ENCODE results near the gene ZRANB3. TPM values are rescaled to one million over a fixed set of nuclear protein-coding genes. Genes with fewer than 3 reads are reported as not detected.

Gene ZRANB3
- polyA plus RNA-seq, 4 donors, result 0.81 to 3.6 (median 3.0) TPM; not detected in 1

DNA sequence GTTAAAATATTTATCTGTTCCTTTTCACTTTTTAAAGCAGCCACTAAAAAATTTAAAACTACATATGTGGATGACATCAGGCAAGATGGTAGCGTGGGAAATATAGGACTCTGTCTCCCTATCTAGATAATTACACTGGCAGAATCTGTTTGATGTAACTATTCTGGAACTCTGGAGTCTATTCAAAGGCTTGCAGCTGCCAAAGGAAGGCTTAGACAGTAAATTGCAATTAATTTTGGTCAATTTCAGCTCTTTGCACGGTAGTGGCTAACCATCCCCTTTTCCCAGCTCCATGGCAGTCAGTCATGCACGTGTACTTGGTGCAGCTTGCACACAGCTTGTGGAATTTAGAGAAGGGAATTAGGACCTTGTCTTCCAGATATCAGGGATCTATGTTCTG, 343.7 kb downstream of the ZRANB3 start:
- peaks cover 0 to 4% (median 2%) of the 10 kb centered on the region in 3 donors for H3K36me3 ChIP-seq (ENCODE audit: control insufficient read depth in 3 of 3, insufficient read depth in 2 of 3, low read depth in 1 of 3, low read length in 3 of 3)
- no peak overlapping the region for H3K27ac ChIP-seq (ENCODE audit: low read depth in 1 of 3, low read length in 2 of 3)
- 77 to 96% (median 94%) methylated on average over 3 of the region's 3 CpGs for whole genome bisulfite sequencing, 3 donors
- DNase-seq (no peak), FAIRE-seq (no peak)
- H3K27me3 ChIP-seq (ENCODE audit: control insufficient read depth in 3 of 3, insufficient read depth in 3 of 3, low read length in 3 of 3), result no peaks in the 10 kb centered on the region
- H3K4me1 ChIP-seq (ENCODE audit: control insufficient read depth in 3 of 3, insufficient read depth in 2 of 3, low read depth in 1 of 3, low read length in 2 of 3), result no peaks in the 10 kb centered on the region
- no peak overlapping the region for H3K4me3 ChIP-seq (ENCODE audit: low read depth in 1 of 3, low read length in 3 of 3)
- H3K9me3 ChIP-seq (ENCODE audit: control insufficient read depth in 2 of 2, insufficient read depth in 1 of 2, low read depth in 1 of 2, low read length in 1 of 2), result peaks cover 0 to 12% of the 10 kb centered on the region in 2 donors

- Histone ChIP-seq H3K9me3 (ENCODE audit: control insufficient read depth in 2 of 2, insufficient read depth in 1 of 2, low read depth in 1 of 2, low read length in 1 of 2) (peaks cover 0 to 10% of the 10 kb centered on the region in 2 donors), H3K4me3 (ENCODE audit: low read depth in 1 of 3, low read length in 3 of 3) (no peak overlapping the region), H3K4me1 (ENCODE audit: control insufficient read depth in 3 of 3, insufficient read depth in 2 of 3, low read depth in 1 of 3, low read length in 2 of 3) (no peaks in the 10 kb centered on the region), H3K27ac (ENCODE audit: low read depth in 1 of 3, low read length in 2 of 3) (no peak overlapping the region), H3K36me3 (ENCODE audit: control insufficient read depth in 3 of 3, insufficient read depth in 2 of 3, low read depth in 1 of 3, low read length in 3 of 3) (peaks cover 0 to 6% (median 2%) of the 10 kb centered on the region in 3 donors), H3K27me3 (ENCODE audit: control insufficient read depth in 3 of 3, insufficient read depth in 3 of 3, low read length in 3 of 3) (no peaks in the 10 kb centered on the region)
- DNase-seq (no peak), FAIRE-seq (no peak)
- 88 to 93% (median 91%) methylated on average over 5 of the region's 5 CpGs for WGBS, 3 donors
These were observed 345.0 kb downstream of the ZRANB3 start for GRCh38 chr2:135186054-135186453.

DNA sequence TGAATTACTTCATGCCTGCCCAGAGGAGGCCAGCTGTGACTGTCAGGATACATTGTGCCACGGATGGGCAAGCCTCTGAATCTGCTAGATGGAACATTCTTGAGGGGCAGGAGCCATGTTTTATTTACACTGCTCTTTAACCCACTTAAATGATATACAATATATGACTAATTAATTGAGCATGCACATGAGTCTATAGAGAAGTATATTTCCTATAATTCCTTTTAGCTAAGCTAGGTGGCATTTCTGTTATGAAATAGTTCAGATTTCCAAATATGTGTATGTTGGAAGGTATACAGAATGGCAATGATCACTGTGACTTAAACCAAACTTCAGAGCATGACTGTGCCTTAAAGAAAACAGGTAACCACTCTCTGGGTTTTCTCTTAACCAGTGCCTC, 347.2 kb downstream of the ZRANB3 start:
- Histone ChIP-seq H3K9me3 (ENCODE audit: control insufficient read depth in 2 of 2, insufficient read depth in 1 of 2, low read depth in 1 of 2, low read length in 1 of 2) (no peaks in the 10 kb centered on the region), H3K4me1 (ENCODE audit: control insufficient read depth in 3 of 3, insufficient read depth in 2 of 3, low read depth in 1 of 3, low read length in 2 of 3) (no peaks in the 10 kb centered on the region), H3K27ac (ENCODE audit: low read depth in 1 of 3, low read length in 2 of 3) (no peak overlapping the region), H3K4me3 (ENCODE audit: low read depth in 1 of 3, low read length in 3 of 3) (no peak overlapping the region), H3K36me3 (ENCODE audit: control insufficient read depth in 3 of 3, insufficient read depth in 2 of 3, low read depth in 1 of 3, low read length in 3 of 3) (peaks cover 0 to 6% (median 2%) of the 10 kb centered on the region in 3 donors), H3K27me3 (ENCODE audit: control insufficient read depth in 3 of 3, insufficient read depth in 3 of 3, low read length in 3 of 3) (no peaks in the 10 kb centered on the region)
- no peak for FAIRE-seq
- DNase-seq, result no peak
- WGBS, 3 donors, result 81 to 95% (median 87%) methylated on average over 1 of the region's 1 CpG

GRCh38 chr2:135182601-135183000, 348.4 kb downstream of the ZRANB3 start:
- Histone ChIP-seq H3K27me3 (ENCODE audit: control insufficient read depth in 3 of 3, insufficient read depth in 3 of 3, low read length in 3 of 3) (no peaks in the 10 kb centered on the region), H3K27ac (ENCODE audit: low read depth in 1 of 3, low read length in 2 of 3) (no peak overlapping the region), H3K4me1 (ENCODE audit: control insufficient read depth in 3 of 3, insufficient read depth in 2 of 3, low read depth in 1 of 3, low read length in 2 of 3) (no peaks in the 10 kb centered on the region), H3K9me3 (ENCODE audit: control insufficient read depth in 2 of 2, insufficient read depth in 1 of 2, low read depth in 1 of 2, low read length in 1 of 2) (peaks cover 0 to under 1% of the 10 kb centered on the region in 2 donors), H3K36me3 (ENCODE audit: control insufficient read depth in 3 of 3, insufficient read depth in 2 of 3, low read depth in 1 of 3, low read length in 3 of 3) (peaks cover 0 to 10% (median 2%) of the 10 kb centered on the region in 3 donors), H3K4me3 (ENCODE audit: low read depth in 1 of 3, low read length in 3 of 3) (no peak overlapping the region)
- WGBS, 3 donors, result 77 to 89% (median 86%) methylated on average over 3 of the region's 3 CpGs
- FAIRE-seq (no peak), DNase-seq (no peak)

- Histone ChIP-seq H3K27me3 (ENCODE audit: control insufficient read depth in 3 of 3, insufficient read depth in 3 of 3, low read length in 3 of 3) (no peaks in the 10 kb centered on the region), H3K4me3 (ENCODE audit: low read depth in 1 of 3, low read length in 3 of 3) (no peak overlapping the region), H3K36me3 (ENCODE audit: control insufficient read depth in 3 of 3, insufficient read depth in 2 of 3, low read depth in 1 of 3, low read length in 3 of 3) (peaks cover 0 to 10% (median 2%) of the 10 kb centered on the region in 3 donors), H3K9me3 (ENCODE audit: control insufficient read depth in 2 of 2, insufficient read depth in 1 of 2, low read depth in 1 of 2, low read length in 1 of 2) (peaks cover 0 to 5% of the 10 kb centered on the region in 2 donors), H3K27ac (ENCODE audit: low read depth in 1 of 3, low read length in 2 of 3) (no peak overlapping the region), H3K4me1 (ENCODE audit: control insufficient read depth in 3 of 3, insufficient read depth in 2 of 3, low read depth in 1 of 3, low read length in 2 of 3) (no peaks in the 10 kb centered on the region)
- no peak for DNase-seq
- 79 to 90% (median 85%) methylated on average over 8 of the region's 8 CpGs for WGBS, 3 donors
- FAIRE-seq, result no peak
These were observed 348.8 kb downstream of the ZRANB3 start for GRCh38 chr2:135182190-135182589.

DNA sequence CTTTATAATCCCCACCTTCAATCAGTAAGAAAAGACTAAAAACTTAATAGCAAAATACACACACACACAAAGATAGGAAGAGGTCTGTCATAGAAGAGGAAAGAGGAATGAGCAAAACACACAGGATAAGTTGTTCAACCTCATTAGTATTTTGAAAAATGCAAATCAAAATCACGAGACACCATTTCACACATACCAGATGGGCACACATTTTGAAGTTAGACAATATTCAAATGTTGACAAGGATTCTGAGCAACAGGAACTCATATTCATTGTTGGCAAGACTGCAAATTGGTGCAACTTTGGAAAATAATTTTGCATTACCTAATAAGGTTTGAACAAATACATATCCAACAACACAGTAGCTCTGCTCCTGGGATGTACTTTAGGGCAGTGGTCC, 351.3 kb downstream of the ZRANB3 start:
- FAIRE-seq, result no peak
- H3K36me3 ChIP-seq (ENCODE audit: control insufficient read depth in 3 of 3, insufficient read depth in 2 of 3, low read depth in 1 of 3, low read length in 3 of 3), result peaks cover 0 to 16% (median 0%) of the 10 kb centered on the region in 3 donors
- H3K9me3 ChIP-seq (ENCODE audit: control insufficient read depth in 2 of 2, insufficient read depth in 1 of 2, low read depth in 1 of 2, low read length in 1 of 2), result peaks cover 0 to 11% of the 10 kb centered on the region in 2 donors
- no peak overlapping the region for H3K27ac ChIP-seq (ENCODE audit: low read depth in 1 of 3, low read length in 2 of 3)
- no peak overlapping the region for H3K4me3 ChIP-seq (ENCODE audit: low read depth in 1 of 3, low read length in 3 of 3)
- no peaks in the 10 kb centered on the region for H3K27me3 ChIP-seq (ENCODE audit: control insufficient read depth in 3 of 3, insufficient read depth in 3 of 3, low read length in 3 of 3)
- no peak for DNase-seq
- 86 to 95% (median 92%) methylated on average over 1 of the region's 1 CpG for WGBS, 3 donors
- H3K4me1 ChIP-seq (ENCODE audit: control insufficient read depth in 3 of 3, insufficient read depth in 2 of 3, low read depth in 1 of 3, low read length in 2 of 3), result no peaks in the 10 kb centered on the region

DNA sequence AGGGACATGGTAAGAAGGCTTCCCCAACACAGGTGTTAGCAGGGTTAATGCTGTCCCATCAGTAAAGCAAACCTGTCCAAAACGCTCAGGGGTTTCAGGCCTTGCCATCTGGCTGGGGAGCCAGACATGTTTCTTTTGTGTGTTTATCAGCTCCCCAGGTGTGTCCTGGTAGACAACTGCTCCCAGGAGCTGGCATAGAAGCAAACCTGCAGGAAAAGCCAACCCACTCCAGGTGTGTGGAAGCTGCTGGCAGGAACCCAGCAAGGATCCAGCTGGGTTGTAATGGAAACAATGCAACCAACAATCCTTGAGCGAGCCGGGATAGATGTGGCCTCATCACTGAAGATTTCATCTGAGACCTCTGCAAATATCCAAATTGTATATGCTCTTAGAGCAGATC, 355.8 kb downstream of the ZRANB3 start:
- Histone ChIP-seq H3K4me3 (ENCODE audit: low read depth in 1 of 3, low read length in 3 of 3) (no peak overlapping the region), H3K9me3 (ENCODE audit: control insufficient read depth in 2 of 2, insufficient read depth in 1 of 2, low read depth in 1 of 2, low read length in 1 of 2) (peaks cover 0 to 11% of the 10 kb centered on the region in 2 donors), H3K36me3 (ENCODE audit: control insufficient read depth in 3 of 3, insufficient read depth in 2 of 3, low read depth in 1 of 3, low read length in 3 of 3) (peaks cover under 1 to 39% (median 11%) of the 10 kb centered on the region in 3 donors), H3K4me1 (ENCODE audit: control insufficient read depth in 3 of 3, insufficient read depth in 2 of 3, low read depth in 1 of 3, low read length in 2 of 3) (no peaks in the 10 kb centered on the region), H3K27ac (ENCODE audit: low read depth in 1 of 3, low read length in 2 of 3) (no peak overlapping the region), H3K27me3 (ENCODE audit: control insufficient read depth in 3 of 3, insufficient read depth in 3 of 3, low read length in 3 of 3) (no peaks in the 10 kb centered on the region)
- WGBS, 3 donors, result 26 to 85% (median 35%) methylated on average over 3 of the region's 3 CpGs
- DNase-seq (no peak), FAIRE-seq (no peak)

DNA sequence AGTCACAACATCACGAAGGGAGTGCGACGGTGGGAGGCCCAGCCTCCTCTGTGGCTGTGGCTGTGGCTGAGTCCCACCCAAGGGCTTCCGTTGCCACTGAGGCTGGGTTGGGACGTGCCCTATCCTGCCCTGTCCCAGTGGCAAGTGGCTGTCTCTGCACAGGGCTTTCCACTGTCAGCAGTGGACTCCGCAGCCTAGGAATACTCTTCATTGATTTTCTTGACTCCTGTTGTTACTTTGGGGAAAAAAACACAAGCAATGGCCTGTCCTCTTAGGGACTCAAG, 356.3 kb downstream of the ZRANB3 start:
- no peaks in the 10 kb centered on the region for H3K4me1 ChIP-seq (ENCODE audit: control insufficient read depth in 3 of 3, insufficient read depth in 2 of 3, low read depth in 1 of 3, low read length in 2 of 3)
- no peak overlapping the region for H3K4me3 ChIP-seq (ENCODE audit: low read depth in 1 of 3, low read length in 3 of 3)
- 92 to 99% (median 98%) methylated on average over 6 of the region's 6 CpGs for WGBS, 3 donors
- H3K9me3 ChIP-seq (ENCODE audit: control insufficient read depth in 2 of 2, insufficient read depth in 1 of 2, low read depth in 1 of 2, low read length in 1 of 2), result peaks cover 0 to 11% of the 10 kb centered on the region in 2 donors
- H3K36me3 ChIP-seq (ENCODE audit: control insufficient read depth in 3 of 3, insufficient read depth in 2 of 3, low read depth in 1 of 3, low read length in 3 of 3), result peaks cover 4 to 42% (median 11%) of the 10 kb centered on the region in 3 donors
- no peak for FAIRE-seq
- no peak overlapping the region for H3K27ac ChIP-seq (ENCODE audit: low read depth in 1 of 3, low read length in 2 of 3)
- DNase-seq, result no peak
- no peaks in the 10 kb centered on the region for H3K27me3 ChIP-seq (ENCODE audit: control insufficient read depth in 3 of 3, insufficient read depth in 3 of 3, low read length in 3 of 3)

GRCh38 chr2:135174049-135174809, 356.8 kb downstream of the ZRANB3 start:
- no peak overlapping the region for H3K27ac ChIP-seq (ENCODE audit: low read depth in 1 of 3, low read length in 2 of 3)
- H3K36me3 ChIP-seq (ENCODE audit: control insufficient read depth in 3 of 3, insufficient read depth in 2 of 3, low read depth in 1 of 3, low read length in 3 of 3), result peaks cover 5 to 45% (median 13%) of the 10 kb centered on the region in 3 donors
- no peaks in the 10 kb centered on the region for H3K4me1 ChIP-seq (ENCODE audit: control insufficient read depth in 3 of 3, insufficient read depth in 2 of 3, low read depth in 1 of 3, low read length in 2 of 3)
- no peak for DNase-seq
- no peak for FAIRE-seq
- H3K4me3 ChIP-seq (ENCODE audit: low read depth in 1 of 3, low read length in 3 of 3), result no peak overlapping the region
- peaks cover 0 to 11% of the 10 kb centered on the region in 2 donors for H3K9me3 ChIP-seq (ENCODE audit: control insufficient read depth in 2 of 2, insufficient read depth in 1 of 2, low read depth in 1 of 2, low read length in 1 of 2)
- H3K27me3 ChIP-seq (ENCODE audit: control insufficient read depth in 3 of 3, insufficient read depth in 3 of 3, low read length in 3 of 3), result no peaks in the 10 kb centered on the region
- 91 to 92% (median 91%) methylated on average over 8 to 9 of the region's 9 CpGs for WGBS, 3 donors
